Astrocyte of the cerebellum (primary cell): Measurements from ENCODE around the gene KIF5C.

Experiments
- DNase-seq: peaks from one replicate; pipeline ENCODE4 v3.0.0-alpha.2; 2011; ENCODE audit warnings: low read depth
- H3K4me3 ChIP-seq: 2 replicates; pipeline ENCODE4 v1.5.1; 2011; ENCODE audit warnings: mild to moderate bottlenecking, low read depth, low read length, moderate library complexity
- CTCF ChIP-seq: IDR thresholded peaks from 2 replicates; pipeline ENCODE4 v1.5.1; 2012; ENCODE audit warnings: low read length, low read depth, moderate library complexity, mild to moderate bottlenecking; ENCODE audit errors: missing control alignments
- in situ Hi-C: cut with HindIII; loops from 2 replicates; pipeline ENCODE4 v1.10.0; 2017; ENCODE audit warnings: low sequenced_read_pairs

KIF5C gene

DNA sequence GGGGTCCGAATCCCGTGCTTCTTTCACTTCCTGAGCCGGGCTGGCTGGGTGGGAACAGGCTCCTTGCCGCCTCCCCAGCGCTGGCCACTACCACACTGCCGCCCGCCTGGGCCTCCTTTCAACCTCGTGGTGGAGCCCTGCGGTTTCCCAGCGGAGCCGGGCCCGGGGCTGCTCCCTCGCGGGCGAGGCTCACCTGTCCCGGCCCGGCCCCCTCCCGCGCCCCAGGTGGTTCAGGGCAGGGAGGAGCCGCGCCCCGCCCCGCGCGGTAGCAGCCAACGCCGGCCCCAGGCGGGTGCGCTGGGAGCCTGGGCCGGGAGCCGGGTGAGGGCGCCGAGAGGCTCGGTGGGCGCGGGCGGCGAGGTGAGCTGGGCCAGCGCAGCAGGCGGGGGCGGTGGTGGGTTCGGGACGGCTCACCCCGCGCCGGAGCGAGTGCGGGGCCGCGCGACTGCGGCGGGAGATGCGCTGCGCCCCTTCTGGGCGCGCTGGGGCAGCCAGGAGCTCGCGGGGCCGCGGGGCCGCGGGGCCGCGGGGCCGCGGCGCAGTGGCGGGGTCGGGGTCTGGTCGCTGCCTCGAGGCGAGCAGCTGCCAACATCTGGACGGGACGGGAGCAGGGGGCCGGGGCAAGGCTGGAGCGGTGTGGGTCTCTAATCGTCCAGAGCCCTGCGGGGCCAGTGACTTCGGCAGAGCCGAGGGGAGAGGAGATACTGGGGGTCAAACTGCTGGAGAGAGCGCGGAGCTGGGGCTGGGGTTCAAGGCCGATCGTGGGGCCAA, 163.6 kb downstream of the KIF5C start, which contains the start of gene LYPD6B:
Gene LYPD6B (plus strand): TSS at position 258 of the 771 bp plus-strand sequence. CDS start 92,250 bp downstream, outside the sequence.
- no peak for DNase-seq
- TF ChIP-seq CTCF = no peak
- in situ Hi-C loops = no loop called here
- H3K4me3 ChIP-seq = peak within 1 kb of the TSS; percentile 37

GRCh38 chr2:149039213-149039724, 164.2 kb downstream of the KIF5C start:
- peak overlapping the region; percentile 37 for H3K4me3 ChIP-seq
- DNase-seq = no peak
- in situ Hi-C loops = no loop called here
- TF ChIP-seq CTCF = no peak

- H3K4me3 ChIP-seq = no peak overlapping the region
- peak; percentile 33 for TF ChIP-seq CTCF
- DNase-seq = no peak
- in situ Hi-C loops = no loop called here
Observed at GRCh38 chr2:149040451-149040850, 165.4 kb downstream of the KIF5C start.

DNA sequence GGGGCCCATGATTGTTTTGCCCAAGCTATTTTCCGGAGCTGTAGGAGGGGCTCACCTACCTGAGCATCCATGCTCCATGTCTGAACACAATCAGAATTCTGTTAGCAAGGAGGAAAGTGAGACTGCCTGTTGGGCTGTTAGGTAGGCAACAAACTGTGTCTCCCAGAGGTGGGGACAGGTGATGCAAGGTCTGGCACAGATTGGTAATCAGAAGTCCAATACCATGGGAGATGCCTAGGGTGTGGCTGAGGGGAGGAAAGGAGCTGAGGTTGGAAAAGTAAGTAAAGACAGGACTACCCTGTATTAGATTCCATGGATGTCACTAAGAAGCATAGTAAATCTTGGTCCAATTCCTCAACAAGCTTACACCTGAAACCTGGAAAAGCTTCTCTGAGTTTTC, 166.5 kb downstream of the KIF5C start:
- no peak overlapping the region for H3K4me3 ChIP-seq
- no peak for DNase-seq
- no peak for TF ChIP-seq CTCF
- in situ Hi-C loops = no loop called here

- H3K4me3 ChIP-seq = no peak overlapping the region
- in situ Hi-C loops = no loop called here
Observed at GRCh38 chr2:149042881-149043280, 167.9 kb downstream of the KIF5C start.

GRCh38 chr2:149044500-149044899, 169.5 kb downstream of the KIF5C start:
- TF ChIP-seq CTCF = no peak
- H3K4me3 ChIP-seq = no peak overlapping the region
- DNase-seq = no peak
- in situ Hi-C loops = no loop called here

More at GRCh38 chr2:149042881-149043280, 167.9 kb downstream of the KIF5C start:
- DNase-seq = no peak
- TF ChIP-seq CTCF = no peak
